ENCODE data around the gene ZNF280A.
"Not testable (repeated sequence)": the region's sequence is repeated elsewhere in the genome, so short reads cannot be mapped to it uniquely, and the experiment has no call there.

The ZNF280A gene

GRCh38 chr22:22510833-22511232 lies 9.2 kb downstream of the ZNF280A start:
- DNase-seq: not testable (repeated sequence)

GRCh38 chr22:22509912-22510311 lies 10.2 kb downstream of the ZNF280A start:
- not testable (repeated sequence) for DNase-seq

GRCh38 chr22:22508274-22509176 lies 11.5 kb downstream of the ZNF280A start, which contains the start of gene ZNF280B:
Gene ZNF280B, minus strand, starts transcription at chr22:22508742. Its CDS starts 19,344 bp downstream, at chr22:22489398.
- DNase-seq: no peak

GRCh38 chr22:22507743-22508273 lies 12.3 kb downstream of the ZNF280A start:
- no peak for DNase-seq

- DNase-seq: no peak
Measured at GRCh38 chr22:22506736-22507135, 13.3 kb downstream of the ZNF280A start.

GRCh38 chr22:22498267-22498666 lies 21.8 kb downstream of the ZNF280A start:
- DNase-seq: no peak

GRCh38 chr22:22491589-22491988 lies 28.5 kb downstream of the ZNF280A start:
- not testable (repeated sequence) for DNase-seq

- no peak for DNase-seq
Measured at GRCh38 chr22:22488736-22489135, 31.3 kb downstream of the ZNF280A start.

GRCh38 chr22:22487869-22488597 lies 32.0 kb downstream of the ZNF280A start:
- DNase-seq: no peak

- DNase-seq: no peak
Measured at GRCh38 chr22:22487059-22487458, 33.0 kb downstream of the ZNF280A start.

- no peak for DNase-seq
Measured at GRCh38 chr22:22486132-22486899, 33.8 kb downstream of the ZNF280A start.

GRCh38 chr22:22485524-22485923 lies 34.5 kb downstream of the ZNF280A start:
- DNase-seq: no peak

GRCh38 chr22:22484023-22484422 lies 36.0 kb downstream of the ZNF280A start:
- no peak for DNase-seq

- no peak for DNase-seq
Measured at GRCh38 chr22:22480940-22481339, 39.1 kb downstream of the ZNF280A start.

GRCh38 chr22:22479999-22480532 lies 40.0 kb downstream of the ZNF280A start:
- DNase-seq: no peak

GRCh38 chr22:22479116-22479515 lies 41.0 kb downstream of the ZNF280A start:
- DNase-seq: no peak

- DNase-seq: no peak
Measured at GRCh38 chr22:22478470-22478869, 41.6 kb downstream of the ZNF280A start.

- DNase-seq: no peak
Measured at GRCh38 chr22:22474733-22475132, 45.3 kb downstream of the ZNF280A start.

GRCh38 chr22:22471104-22471503 lies 49.0 kb downstream of the ZNF280A start:
- DNase-seq: not testable (repeated sequence)

GRCh38 chr22:22469527-22469926 lies 50.5 kb downstream of the ZNF280A start:
- DNase-seq: no peak

- not testable (repeated sequence) for DNase-seq
Measured at GRCh38 chr22:22468794-22469469, 51.1 kb downstream of the ZNF280A start.

- DNase-seq: no peak
Measured at GRCh38 chr22:22467112-22467511, 53.0 kb downstream of the ZNF280A start.
